Measurements from ENCODE around the gene REEP6.

- TF ChIP-seq SPI1 (IDR thresholded peaks at IDR 0.05; ENCODE audit: low read depth, low read length) (no peak), TAF1 (IDR thresholded peaks at IDR 0.05; ENCODE audit: low read depth, low read length) (no peak), POLR2A (IDR thresholded peaks at IDR 0.05; ENCODE audit: low read depth, low read length) (no peak)
Observed at GRCh38 chr19:1455002-1455335, 36.0 kb upstream of the REEP6 start.
